Fibroblast of skin of back (primary cell): ENCODE data around the gene ZNF366. TPM values are rescaled to one million over a fixed set of nuclear protein-coding genes. Genes with fewer than 3 reads are reported as not detected.

Experiments
- DNase-seq: peaks from one replicate; pipeline ENCODE4 v3.0.0-alpha.2; 2013
- polyA plus RNA-seq, 2 experiments: library from polyadenylated mRNA; unstranded; fragments of 120-200 nt; gene quantifications; one replicate each; pipeline ENCODE4 v1.2.1, GENCODE V29; 2013; ENCODE audit not compliant: insufficient read length in 2 of 2

The ZNF366 gene, protein sequence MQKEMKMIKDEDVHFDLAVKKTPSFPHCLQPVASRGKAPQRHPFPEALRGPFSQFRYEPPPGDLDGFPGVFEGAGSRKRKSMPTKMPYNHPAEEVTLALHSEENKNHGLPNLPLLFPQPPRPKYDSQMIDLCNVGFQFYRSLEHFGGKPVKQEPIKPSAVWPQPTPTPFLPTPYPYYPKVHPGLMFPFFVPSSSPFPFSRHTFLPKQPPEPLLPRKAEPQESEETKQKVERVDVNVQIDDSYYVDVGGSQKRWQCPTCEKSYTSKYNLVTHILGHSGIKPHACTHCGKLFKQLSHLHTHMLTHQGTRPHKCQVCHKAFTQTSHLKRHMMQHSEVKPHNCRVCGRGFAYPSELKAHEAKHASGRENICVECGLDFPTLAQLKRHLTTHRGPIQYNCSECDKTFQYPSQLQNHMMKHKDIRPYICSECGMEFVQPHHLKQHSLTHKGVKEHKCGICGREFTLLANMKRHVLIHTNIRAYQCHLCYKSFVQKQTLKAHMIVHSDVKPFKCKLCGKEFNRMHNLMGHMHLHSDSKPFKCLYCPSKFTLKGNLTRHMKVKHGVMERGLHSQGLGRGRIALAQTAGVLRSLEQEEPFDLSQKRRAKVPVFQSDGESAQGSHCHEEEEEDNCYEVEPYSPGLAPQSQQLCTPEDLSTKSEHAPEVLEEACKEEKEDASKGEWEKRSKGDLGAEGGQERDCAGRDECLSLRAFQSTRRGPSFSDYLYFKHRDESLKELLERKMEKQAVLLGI
- not detected for polyA plus RNA-seq (2013, experiment 1 of 2; ENCODE audit: insufficient read length)
- polyA plus RNA-seq (2013, experiment 2 of 2; ENCODE audit: insufficient read length): not detected

DNA sequence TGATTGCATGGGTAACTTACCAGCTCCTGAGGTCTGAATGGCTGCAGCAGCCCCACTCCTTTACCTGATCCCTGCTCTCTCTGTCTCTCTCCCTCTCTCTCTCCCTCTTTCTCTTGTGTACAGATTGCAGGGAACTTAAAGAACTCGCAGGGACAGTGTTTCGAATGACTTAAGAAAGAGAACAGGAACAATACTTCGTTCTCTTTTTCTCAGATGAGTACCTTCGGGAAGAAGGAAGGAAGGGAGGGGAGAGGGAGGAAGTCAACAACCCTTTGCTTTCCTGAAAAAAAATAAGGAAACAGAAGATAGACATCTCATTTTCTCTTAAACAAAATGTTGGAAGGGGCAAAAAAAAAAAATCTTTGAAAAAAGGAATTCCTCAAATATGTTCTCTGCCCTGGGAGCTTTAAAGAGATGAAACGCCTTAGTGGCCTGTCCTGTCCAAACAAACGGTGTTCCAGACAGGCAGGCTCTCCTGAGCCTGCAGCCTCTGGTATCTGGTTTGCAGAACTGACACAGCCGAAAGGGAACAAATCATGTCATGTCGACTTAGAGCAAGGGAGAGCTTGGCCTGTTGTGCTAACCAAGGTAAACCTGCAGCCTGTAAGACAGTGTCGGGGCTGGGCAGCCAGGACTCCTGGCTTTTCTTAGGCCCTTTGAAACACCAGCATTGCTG, at the start of gene ZNF366:
Gene ZNF366 (minus strand): TSS at position 180 of the 676 bp plus-strand sequence. CDS start 45,914 bp downstream, outside the sequence.
- DNase-seq: no peak

DNA sequence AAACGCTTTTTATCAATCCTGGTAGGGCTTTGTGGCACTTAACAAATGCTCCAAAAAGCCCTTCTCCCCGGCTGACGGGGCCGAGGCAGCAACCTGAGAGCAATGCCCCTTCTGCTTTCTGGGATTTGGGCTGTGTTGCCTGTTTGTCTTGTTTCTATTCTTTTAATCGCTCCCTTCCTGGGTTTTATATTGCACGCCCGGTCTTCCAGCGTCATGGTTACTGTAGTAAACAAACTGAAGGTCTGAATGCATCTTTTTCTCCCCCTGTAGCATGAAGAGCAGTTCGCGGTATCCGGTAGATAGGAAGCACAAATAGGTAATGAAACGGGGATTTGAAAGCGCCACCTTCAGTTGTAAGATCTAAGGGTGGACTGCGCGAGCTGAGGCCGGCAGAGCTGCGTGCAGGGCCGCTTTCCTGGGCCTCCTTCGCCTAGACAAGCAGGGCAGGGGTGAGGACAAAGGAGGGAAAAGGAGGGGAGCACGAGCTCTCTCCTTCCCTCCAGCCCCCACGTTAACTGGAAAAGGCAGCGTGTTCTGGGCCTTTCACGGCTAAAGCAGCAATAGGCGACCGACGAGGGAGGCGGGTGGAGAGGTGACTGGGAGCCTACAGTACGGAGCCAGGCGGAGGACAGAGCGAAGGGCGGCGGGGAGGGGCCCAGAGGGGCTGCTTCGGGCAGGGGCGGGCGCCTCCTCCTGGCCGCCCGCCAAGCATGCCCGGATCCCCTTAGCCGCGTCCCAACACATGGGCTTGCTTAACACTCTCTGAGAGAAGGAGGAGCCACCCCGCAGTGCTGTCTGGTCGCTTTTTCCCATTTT, 49.3 kb upstream of the ZNF366 start:
- peak; percentile 74 for DNase-seq

DNA sequence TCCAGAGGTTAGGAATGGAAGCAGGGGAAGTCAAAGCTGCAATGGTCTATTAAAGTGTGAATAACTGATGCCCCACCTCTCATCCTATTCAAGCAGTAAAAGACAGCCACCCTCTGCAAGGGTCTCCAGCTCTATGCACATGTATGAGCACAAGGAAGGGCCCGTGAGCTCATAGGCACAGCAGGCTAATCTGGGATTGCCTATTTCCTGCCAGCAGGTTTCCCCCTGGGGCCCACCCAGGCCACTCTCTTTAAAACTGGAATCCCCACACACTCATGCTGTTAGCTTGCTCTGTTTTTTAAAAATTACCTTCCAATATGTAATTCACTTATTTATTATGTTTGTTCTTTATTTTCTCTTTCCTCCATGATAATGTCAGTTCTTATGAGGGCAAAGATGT, 48.7 kb upstream of the ZNF366 start:
- peak; percentile 24 for DNase-seq

DNA sequence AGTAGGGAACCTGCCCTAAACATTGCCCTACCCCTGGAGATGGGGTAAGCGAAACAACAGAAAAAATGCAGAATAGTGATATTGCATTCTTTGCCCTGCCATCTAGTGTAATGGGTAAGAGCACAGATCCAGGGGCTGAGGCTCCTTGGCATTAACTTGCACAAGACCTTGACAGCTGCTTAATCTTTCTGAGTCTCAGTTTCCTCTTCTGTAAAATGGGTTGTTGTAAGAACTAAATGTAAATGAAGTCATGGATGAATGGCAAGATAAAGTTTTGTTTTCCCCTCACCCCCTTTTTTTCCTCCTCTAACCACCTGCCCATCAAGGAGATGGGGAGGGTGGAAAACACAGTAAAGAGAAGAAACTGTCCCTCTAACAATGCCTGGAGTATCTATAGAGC, 47.7 kb upstream of the ZNF366 start:
- no peak for DNase-seq

DNA sequence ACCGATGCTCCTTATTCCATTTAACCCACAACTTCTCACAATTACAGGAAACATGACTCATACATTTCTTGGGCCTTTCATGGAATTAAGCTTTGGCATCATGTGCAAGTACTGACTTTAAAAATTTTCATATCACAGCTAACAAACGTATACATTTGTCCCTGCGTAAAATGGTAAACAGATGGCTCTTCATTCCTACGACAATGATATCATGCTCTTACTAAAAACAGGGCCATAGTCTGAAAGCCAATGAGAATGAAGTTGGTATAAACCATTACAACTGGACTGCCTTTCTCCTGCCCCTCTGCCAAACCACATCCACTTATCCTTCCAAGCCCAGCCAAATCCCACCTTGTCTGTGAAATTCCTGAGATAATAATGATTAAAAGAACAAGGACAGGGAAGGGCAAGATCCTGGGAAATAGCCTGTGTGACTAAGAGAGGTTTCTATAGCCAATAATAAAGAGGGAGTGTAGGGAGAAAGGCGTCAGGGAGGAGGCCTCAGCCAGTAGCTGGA, 44.9 kb upstream of the ZNF366 start:
- DNase-seq: peak; percentile 84

DNA sequence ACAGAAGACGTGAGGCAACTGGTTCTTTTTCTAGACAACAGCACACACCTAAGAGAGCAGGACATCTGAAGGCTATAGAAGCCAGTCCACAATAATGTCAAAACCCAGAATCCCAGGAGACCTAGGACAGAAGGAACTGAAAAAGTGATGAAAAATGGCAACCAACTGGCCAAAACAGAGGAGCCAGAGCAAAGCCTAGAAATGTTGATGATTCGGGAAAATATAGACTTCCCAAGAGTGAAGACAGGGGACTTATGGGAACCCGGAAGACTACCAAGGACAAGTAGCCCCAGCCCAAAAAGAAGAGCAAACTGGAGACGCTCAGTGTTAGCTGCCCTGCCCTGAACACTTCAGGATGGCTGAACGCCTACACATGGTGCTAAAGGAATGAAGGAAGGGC, 43.4 kb upstream of the ZNF366 start:
- DNase-seq: no peak

DNA sequence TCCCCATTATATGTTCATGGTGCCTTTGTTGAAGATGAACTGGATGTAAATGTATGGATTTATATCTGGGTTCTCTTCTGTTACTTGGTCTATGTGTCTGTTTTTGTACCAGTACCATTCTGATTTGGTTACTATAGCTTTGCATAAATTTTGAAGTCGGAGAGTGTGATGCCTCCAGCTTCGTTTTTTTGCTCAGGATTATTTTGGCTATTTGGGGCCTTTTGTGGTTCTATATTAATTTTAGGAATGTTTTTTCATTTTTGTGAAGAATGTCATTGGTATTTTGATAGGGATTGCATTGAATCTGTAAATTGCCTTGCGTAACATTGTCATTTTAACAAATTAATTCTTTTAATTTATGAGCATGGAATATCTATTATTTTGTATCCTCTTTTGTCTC, 36.6 kb upstream of the ZNF366 start:
- DNase-seq: peak; percentile 80

DNA sequence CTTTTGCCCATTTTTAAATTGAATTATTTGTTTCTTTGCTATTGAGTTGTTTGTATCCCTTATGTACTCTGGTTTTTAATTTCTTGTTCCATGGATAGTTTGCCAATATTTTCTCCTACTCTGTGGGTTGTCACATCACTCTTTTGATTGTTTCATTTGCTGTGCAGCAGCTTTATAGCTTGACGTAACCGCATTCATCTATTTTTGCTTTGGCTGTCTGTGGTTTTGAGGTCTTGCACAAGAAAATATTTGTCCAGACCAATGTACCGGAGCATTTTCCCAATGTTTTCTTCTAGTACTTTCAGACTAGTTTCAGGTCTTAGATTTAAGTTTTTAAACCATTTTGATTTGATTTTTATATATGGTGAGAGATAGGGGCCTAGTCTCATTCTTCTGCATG, 36.2 kb upstream of the ZNF366 start:
- peak; percentile 92 for DNase-seq

DNA sequence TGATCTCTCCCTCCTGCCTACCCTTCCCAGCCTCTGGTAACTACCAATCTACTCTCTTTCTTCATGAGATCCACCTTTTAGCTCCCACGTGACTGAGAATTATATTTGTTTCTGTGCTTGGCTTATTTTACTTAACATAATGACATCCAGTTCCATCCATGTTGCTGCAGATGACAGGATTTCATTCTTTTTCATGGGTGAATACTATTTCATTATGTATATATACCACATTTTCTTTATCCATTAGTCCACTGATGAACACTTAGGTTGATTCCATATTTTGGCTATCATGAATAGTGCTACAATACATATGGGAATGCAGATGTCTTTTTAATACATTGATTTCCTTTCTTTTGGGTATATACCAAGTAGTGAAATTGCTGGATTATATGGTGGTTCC, 35.5 kb upstream of the ZNF366 start:
- no peak for DNase-seq

DNA sequence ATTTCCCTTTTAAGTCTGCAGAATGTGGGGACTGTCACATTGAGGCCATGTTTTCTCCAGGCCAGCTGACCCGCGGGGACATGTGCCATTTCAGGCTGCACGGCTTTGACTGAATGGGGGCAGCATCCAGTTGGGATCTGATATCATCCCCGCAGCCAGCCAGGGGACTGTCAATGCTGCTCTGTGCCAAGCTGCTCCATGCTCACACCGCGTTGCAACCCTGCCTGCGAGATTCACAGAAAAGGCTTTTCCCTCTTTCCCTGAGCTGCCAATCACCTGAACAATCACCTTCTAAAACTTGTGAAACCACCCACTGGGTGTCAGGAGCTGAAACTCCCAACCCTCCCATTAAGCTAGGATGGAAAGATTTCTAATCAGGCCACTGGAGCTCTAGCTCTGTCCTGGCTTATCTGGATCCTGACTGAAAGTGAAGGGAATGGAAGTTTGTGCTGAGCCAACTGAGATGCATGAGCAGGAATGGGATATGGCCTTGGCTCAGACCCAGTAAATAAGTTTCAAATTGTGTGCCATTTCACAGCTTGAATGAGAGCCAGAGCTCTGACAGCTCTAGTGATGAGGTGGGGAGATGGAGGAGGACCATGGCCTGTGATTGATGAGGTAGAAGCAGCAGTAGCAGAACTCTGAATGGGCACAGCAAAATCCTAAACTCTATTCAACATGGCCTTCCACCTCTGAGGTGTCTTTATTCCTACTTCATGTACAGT, 34.5 kb upstream of the ZNF366 start:
- peak; percentile 5 for DNase-seq

DNA sequence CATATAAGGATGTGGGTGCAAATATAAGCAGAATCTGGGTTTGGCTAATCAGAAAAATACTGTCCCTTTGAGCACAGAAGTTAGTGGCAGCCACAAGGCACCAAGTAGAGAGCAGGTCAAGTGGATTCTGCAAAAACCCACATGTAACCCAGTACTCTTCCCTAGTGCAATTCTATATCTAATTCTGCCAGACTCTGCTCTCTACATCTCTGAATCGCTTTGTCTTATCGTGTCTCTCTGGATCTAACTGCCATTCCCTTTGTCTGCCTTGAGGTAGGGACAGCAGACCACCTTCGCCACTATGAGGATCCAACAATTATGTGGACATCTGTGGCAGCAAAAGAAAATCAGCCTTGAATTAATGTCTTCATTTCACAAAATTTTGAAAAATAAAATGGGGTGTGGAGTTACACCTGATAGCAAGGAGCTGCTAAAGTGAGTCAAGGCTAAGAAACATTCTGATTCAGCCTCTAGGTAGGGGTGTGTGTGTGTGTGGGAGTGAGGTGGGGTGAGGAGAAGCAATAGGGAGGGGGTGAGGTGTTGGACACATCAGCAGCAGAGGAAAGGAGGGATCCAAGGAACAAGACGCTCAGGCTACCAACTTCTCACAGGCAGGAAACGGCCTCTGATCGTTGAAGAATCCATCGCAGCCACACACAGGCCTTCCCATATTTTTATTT, 33.7 kb upstream of the ZNF366 start:
- DNase-seq: no peak

DNA sequence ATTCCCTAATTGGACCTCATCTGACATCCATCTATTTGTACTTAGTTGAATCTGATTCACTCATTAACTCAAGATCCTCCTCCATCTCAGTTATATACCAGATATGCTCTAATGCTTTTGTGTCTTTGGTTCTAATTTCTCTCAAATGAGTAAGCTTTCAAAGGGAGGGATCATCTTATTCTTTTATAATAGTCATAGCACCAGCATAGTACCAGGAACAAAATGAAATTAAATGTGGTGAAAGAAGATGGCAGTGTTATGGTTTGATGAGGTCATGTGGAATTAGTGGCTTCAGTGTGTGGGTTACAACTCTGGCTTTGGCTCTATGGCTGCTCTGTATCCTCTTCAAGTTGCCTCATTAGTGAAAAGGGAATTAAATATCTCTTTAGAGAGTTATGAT, 32.5 kb upstream of the ZNF366 start:
- DNase-seq: no peak

DNA sequence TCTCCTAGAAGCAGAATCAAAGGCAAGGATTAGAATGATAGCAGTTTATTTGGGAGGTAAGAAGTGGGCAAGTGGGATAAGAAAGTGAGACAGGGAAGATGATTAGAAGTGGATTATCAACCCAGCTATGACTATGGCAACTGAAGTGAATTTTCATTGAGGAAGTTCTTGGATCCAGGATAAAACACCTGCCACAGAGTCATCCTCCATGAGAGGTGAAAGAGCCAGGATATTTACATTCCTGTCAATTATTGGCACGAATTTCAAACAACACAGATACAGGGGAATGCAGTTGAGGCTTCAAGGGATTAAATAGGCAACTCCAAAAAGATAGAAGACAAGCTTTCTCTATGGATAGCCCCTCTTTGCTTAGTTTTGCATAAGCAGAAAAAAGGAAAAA, 31.8 kb upstream of the ZNF366 start:
- DNase-seq: no peak

DNA sequence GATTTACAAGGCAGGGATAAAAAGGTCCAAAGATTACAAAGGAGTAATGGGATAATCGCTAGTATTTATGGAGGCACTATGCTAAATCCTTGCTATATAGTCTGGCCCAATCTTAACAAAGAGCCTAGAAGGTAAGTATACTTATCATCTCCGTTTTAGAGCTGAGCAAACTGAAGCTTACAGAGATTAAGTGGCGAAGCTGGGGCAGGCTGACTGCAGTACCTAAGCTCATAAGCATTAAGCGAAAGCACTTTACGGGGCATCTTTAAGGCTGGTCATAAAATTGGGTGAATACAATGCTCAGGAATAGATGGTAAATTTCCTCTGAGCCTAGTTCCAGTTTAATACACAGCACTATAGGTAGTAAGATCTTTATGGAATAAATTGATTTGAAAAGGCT, 30.0 kb upstream of the ZNF366 start:
- DNase-seq: no peak

DNA sequence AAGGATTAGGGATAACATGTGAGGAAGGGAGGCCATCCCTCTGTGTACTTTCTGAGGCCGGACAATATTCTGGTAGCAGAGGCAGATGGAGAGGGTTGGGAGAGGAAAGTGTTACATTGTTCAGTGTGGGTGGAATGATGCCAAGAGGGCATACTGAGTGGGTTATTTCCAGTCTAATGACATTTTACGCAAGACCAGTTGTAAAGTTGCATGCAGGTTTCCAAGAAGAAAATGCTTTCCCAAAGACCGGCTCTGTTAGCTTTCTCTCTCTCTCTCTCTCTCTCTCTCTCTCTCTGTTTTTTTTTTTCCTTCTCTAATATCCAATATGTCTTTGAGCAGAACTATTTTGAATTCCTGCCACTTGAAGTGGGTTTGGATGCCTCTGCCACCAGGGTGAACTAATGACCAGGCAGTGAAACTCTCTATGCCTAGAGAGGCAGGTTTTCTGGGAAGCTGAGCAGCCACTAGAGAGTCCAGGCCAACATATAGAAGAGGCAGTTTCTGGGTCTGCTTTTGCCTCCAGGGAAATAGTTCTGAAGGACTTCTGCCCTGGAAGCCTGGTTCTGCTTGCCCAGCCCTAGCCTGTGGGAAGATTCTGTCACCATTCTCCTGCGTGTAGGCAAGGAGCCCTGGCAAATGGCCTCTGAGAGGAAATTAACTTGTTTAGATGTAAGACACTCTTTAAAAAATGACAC, 24.4 kb upstream of the ZNF366 start:
- DNase-seq: no peak

DNA sequence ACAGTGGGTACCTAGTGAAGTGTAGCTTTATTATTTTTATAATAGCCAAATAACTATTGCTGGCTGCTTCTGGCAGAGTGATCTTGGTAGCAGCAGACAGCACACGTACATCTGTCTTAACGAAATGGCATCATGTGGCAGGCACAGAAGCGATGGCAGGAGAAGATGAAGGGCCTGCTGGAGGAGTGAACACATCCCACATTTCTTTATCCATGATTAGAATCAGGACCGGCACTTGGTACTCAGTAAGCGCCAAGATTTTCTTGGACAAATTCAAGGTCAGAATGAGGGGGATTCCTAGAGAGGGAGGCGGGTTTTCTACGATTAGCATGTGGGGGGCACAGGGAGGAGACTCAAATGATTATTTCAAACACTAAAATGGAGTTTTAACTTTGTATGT, 23.0 kb upstream of the ZNF366 start:
- no peak for DNase-seq

DNA sequence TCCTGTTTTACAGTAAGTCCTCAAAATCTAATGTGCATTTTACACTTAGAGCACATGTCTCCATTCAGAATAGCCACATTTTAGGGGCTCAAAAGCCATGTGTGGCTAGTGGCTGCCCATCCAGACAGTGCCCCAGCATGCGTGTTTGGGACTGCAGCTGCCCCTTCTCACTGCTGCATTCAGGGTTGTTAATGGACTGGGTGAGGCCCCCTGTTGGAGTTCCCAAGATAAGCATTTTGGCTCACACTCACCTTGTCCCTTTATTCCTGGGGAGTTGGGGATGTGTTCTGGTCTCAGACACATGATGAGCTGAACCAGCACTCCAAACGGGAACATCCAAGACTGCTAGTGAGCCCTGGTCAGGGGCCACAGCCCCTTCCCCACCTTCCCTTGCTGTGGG, 22.2 kb upstream of the ZNF366 start:
- DNase-seq: no peak

DNA sequence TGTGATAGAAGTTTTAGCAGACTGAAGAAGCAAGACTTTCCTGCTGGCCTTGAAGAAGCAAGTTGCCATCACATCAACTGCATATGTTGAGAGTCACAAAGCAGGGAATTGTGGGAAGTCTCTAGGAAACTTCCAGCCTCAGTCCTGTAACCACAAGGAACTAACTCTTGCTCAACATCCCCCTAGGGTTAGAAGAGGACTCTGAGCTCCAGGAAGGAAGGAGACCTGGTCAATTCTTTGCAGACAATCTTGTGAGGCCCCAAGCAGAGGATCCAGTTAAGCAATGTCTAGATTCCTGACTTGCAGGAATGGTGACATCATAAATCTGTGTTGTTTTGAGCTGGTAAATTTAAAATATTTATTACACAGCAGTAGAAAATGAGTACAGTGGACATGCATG, 18.6 kb upstream of the ZNF366 start:
- DNase-seq: peak; percentile 70

DNA sequence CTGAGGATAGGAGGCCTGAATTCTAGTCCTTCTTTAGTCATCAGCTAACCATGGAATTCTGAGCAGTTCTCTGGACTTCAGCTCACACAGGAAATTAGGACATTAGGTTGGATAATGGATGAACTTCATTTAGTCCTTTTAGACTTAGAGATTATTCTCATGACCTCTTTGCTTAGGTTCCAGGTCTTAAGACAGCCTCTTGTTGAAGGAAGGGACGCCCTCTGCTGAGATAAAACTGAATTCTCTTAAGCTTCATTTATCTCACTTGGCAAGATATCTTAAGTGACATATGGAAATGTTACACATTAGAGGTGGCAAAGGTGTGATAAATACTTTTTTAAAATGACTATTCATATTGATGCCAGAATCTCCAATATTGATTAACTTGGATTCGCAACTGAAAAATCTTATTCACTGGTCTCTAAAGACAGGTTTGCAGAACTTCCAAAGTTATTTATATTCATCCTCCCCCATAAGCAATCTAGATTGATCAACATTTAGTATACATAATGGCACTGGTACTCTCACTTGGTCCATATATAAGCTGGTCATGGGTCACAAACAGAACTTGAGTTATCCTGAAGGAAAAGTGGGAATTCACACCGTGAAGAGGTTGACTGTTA, 16.9 kb upstream of the ZNF366 start:
- peak; percentile 80 for DNase-seq

DNA sequence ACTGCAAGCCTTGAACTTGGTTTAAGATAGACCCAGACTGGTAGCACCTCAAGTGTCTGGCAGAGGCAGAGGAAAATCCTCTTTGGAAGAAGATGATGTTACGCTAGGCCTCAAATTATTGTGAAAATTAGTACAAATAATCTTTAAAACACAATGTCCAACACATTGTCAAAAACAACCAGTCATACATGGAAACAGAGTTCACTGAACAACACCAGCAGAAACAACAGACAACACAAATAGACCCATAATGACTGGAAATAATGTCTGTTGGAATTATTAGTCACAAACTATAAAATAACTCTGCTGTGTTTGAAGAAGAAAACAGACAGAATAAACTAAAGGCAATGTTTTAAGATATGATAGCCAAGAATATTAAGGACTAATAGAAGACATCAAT, 15.4 kb upstream of the ZNF366 start:
- no peak for DNase-seq
